Measurements from ENCODE around the gene TRPM1.

- TF ChIP-seq, protein P1, sequence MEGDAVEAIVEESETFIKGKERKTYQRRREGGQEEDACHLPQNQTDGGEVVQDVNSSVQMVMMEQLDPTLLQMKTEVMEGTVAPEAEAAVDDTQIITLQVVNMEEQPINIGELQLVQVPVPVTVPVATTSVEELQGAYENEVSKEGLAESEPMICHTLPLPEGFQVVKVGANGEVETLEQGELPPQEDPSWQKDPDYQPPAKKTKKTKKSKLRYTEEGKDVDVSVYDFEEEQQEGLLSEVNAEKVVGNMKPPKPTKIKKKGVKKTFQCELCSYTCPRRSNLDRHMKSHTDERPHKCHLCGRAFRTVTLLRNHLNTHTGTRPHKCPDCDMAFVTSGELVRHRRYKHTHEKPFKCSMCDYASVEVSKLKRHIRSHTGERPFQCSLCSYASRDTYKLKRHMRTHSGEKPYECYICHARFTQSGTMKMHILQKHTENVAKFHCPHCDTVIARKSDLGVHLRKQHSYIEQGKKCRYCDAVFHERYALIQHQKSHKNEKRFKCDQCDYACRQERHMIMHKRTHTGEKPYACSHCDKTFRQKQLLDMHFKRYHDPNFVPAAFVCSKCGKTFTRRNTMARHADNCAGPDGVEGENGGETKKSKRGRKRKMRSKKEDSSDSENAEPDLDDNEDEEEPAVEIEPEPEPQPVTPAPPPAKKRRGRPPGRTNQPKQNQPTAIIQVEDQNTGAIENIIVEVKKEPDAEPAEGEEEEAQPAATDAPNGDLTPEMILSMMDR (IDR thresholded peaks at IDR 0.05) = no peak
- TF ChIP-seq EP300 (IDR thresholded peaks at IDR 0.05) = no peak
- TF ChIP-seq POLR2AphosphoS5 (IDR thresholded peaks at IDR 0.05) = no peak
- TF ChIP-seq POLR2A (IDR thresholded peaks at IDR 0.05) = no peak
Measured at GRCh38 chr15:31021067-31021665, 80.4 kb downstream of the TRPM1 start.

All from gastroesophageal sphincter (tissue), 3 donors.